ENCODE results near the gene BMF. TPM values are rescaled to one million over a fixed set of nuclear protein-coding genes. Genes with fewer than 3 reads are reported as not detected.

BMF gene
- total and polyA plus RNA-seq, 2 donors (not counting 3 experiments of a cell fraction or from before 2014, with no cell fraction given): 8.6 to 9.8 TPM

DNA sequence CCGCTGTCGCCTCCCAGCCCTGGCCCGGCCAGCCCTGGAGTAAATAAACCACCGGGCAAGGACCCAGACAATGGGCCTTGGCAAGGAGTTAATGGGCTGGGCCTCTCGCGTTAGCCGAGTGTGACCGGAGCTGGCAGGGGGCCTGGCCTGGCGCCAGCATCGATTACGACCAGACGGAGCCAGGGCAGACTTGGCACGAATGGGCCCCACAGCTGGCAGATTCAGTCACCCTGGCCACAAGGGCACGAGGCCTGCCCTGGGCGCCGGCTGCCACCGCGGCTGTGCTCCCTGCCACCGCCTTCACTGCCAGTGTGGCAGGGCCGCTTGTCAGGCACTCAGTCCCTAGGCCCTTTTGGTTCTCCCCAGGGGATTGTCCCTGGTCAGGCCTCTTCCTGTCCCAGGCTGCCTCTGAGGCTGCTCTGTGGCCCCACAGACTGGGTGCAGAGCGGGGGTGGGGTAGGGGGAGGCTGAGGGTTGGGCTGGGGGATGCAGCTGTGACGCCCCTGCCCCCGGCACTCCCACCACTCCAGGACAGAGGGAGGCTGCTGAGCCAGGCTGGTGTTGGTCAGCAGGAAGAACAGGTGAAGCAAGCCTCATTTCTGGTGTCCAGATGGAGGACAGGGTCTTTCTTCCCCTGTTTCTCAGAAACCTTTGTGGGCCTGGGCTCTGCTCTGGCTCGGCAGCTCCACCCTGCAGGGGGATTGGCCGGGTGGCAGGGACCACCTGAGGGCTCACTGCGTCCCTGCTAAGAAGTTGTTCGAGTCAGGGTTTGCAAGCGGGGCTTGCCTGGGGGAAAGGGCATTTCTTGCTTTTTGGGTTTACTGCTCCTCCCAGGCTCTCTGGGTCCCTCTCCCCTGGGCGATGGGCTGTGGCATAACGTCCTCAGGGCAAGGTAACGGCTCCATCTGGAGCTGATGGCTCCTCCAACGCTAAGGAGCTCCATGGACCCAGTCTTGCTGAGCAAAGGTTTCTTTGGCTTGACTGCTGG, 39.2 kb downstream of the BMF start:
- H3K9me3 ChIP-seq (replicated peaks; ENCODE audit: control insufficient read depth, insufficient read depth, low read length): no peaks in the 10 kb centered on the region
- H3K27me3 ChIP-seq (ENCODE audit: control insufficient read depth in 2 of 2, insufficient read depth in 2 of 2, low read length in 2 of 2): no peaks in the 10 kb centered on the region
- no peak overlapping the region for H3K9ac ChIP-seq (replicated peaks; ENCODE audit: extremely low read depth, insufficient read depth, low read length)
- H3K9me1 ChIP-seq (replicated peaks; ENCODE audit: control insufficient read depth, extremely low read depth, insufficient read depth, low read length): no peaks in the 10 kb centered on the region
- DNase-seq (ENCODE audit: low read depth, low spot score) (peak; percentile 88), FAIRE-seq (peak; percentile 90)
- H3K4me1 ChIP-seq (ENCODE audit: control insufficient read depth, extremely low read depth, insufficient read depth, low read length): peaks cover 19% of the 10 kb centered on the region
- H3K36me3 ChIP-seq (ENCODE audit: control insufficient read depth in 2 of 2, extremely low read depth in 1 of 2, insufficient read depth in 2 of 2, low read length in 2 of 2): no peaks in the 10 kb centered on the region
- intact Hi-C loops (cut with micrococcal nuclease): no loop called here
- no peaks in the 10 kb centered on the region for H3K79me2 ChIP-seq (ENCODE audit: control insufficient read depth, insufficient read depth, low read length)
- peak overlapping the region; percentile 64 for H2AFZ ChIP-seq (ENCODE audit: low read depth, low read length)
- dilution Hi-C loops (cut with MboI; ENCODE audit: extremely low pct_ligation_motif_present, low sequenced_read_pairs): no loop called here
- H3K4me2 ChIP-seq (ENCODE audit: insufficient read depth, low read length): no peak overlapping the region
- BruUV-seq (replicated peaks): no TSS peak
- no peaks in the 10 kb centered on the region for H4K20me1 ChIP-seq (replicated peaks; ENCODE audit: control insufficient read depth, extremely low read depth, insufficient read depth, low read length)
- H3K27ac ChIP-seq (ENCODE audit: insufficient read depth, low read depth, low read length): peak overlapping the region; percentile 25
- ChIA-PET CTCF (interaction anchor here (0.7 to 1.5 kb wide), 4 partner anchors 30 to 148 kb away, joined by 3 to 5 read pairs (median 3); no protein-coding TSS in a partner anchor), POLR2A (interaction anchor here (0.5 to 0.7 kb wide), 2 partner anchors 444 to 489 kb away, joined by 3 to 4 read pairs; no protein-coding TSS in a partner anchor)
- TF ChIP-seq JUN (IDR thresholded peaks at IDR 0.05; ENCODE audit: borderline replicate concordance, insufficient read depth, insufficient read length, low read depth) (no peak), POLR2AphosphoS5 (IDR thresholded peaks at IDR 0.05; ENCODE audit: insufficient read depth, low read depth, low read length) (peak; percentile 49)
- TF ChIP-seq, protein P1, sequence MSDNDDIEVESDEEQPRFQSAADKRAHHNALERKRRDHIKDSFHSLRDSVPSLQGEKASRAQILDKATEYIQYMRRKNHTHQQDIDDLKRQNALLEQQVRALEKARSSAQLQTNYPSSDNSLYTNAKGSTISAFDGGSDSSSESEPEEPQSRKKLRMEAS (IDR thresholded peaks at IDR 0.05; ENCODE audit: insufficient read depth, insufficient read length): no peak
- H3K4me3 ChIP-seq (replicated peaks in 1 of 3; ENCODE audit: insufficient read depth in 1 of 3, low read depth in 1 of 3, low read length in 3 of 3): no peak overlapping the region

DNA sequence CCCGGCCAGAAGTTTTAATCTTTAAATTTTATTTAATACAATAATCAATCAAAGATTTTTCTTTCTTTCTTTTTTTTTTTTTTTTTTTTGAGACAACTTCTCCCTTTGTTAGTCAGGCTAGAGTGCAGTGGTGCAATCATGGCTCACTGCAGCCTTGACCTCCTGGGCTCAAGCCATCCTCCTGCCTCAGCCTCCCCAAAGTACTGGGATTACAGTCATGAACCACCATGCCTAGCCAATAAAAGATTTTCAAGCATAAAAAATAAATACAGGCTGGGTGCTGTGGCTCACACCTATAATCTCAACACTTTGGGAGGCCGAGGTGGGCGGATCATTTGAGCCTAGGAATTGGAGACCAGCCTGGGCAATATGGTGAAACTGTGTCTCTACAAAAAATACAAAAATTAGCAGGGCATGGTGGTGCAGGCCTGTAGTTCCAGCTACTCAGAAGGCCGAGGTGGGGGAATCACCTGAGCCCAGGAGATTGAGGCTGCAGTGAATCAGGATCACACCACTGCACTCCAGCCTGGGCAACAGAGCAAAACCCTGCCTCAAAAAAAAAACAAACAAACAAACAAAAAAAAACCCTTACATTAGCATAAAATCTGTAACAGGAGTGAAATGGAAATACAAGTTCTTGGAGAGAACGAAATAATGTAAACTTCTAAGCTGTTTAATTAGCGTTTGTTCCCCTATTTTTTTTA, 40.6 kb downstream of the BMF start:
- Histone ChIP-seq H3K9ac (replicated peaks; ENCODE audit: extremely low read depth, insufficient read depth, low read length) (no peak overlapping the region), H3K4me3 (replicated peaks in 1 of 3; ENCODE audit: insufficient read depth in 1 of 3, low read depth in 1 of 3, low read length in 3 of 3) (no peak overlapping the region), H3K27ac (ENCODE audit: insufficient read depth, low read depth, low read length) (no peak overlapping the region), H3K4me1 (ENCODE audit: control insufficient read depth, extremely low read depth, insufficient read depth, low read length) (peaks cover 29% of the 10 kb centered on the region), H4K20me1 (replicated peaks; ENCODE audit: control insufficient read depth, extremely low read depth, insufficient read depth, low read length) (no peaks in the 10 kb centered on the region), H2AFZ (ENCODE audit: low read depth, low read length) (no peak overlapping the region), H3K9me1 (replicated peaks; ENCODE audit: control insufficient read depth, extremely low read depth, insufficient read depth, low read length) (no peaks in the 10 kb centered on the region), H3K9me3 (replicated peaks; ENCODE audit: control insufficient read depth, insufficient read depth, low read length) (no peaks in the 10 kb centered on the region), H3K27me3 (ENCODE audit: control insufficient read depth in 2 of 2, insufficient read depth in 2 of 2, low read length in 2 of 2) (no peaks in the 10 kb centered on the region), H3K4me2 (ENCODE audit: insufficient read depth, low read length) (no peak overlapping the region), H3K36me3 (ENCODE audit: control insufficient read depth in 2 of 2, extremely low read depth in 1 of 2, insufficient read depth in 2 of 2, low read length in 2 of 2) (no peaks in the 10 kb centered on the region), H3K79me2 (ENCODE audit: control insufficient read depth, insufficient read depth, low read length) (no peaks in the 10 kb centered on the region)
- no TSS peak for BruUV-seq (replicated peaks)
- TF ChIP-seq, protein P2, sequence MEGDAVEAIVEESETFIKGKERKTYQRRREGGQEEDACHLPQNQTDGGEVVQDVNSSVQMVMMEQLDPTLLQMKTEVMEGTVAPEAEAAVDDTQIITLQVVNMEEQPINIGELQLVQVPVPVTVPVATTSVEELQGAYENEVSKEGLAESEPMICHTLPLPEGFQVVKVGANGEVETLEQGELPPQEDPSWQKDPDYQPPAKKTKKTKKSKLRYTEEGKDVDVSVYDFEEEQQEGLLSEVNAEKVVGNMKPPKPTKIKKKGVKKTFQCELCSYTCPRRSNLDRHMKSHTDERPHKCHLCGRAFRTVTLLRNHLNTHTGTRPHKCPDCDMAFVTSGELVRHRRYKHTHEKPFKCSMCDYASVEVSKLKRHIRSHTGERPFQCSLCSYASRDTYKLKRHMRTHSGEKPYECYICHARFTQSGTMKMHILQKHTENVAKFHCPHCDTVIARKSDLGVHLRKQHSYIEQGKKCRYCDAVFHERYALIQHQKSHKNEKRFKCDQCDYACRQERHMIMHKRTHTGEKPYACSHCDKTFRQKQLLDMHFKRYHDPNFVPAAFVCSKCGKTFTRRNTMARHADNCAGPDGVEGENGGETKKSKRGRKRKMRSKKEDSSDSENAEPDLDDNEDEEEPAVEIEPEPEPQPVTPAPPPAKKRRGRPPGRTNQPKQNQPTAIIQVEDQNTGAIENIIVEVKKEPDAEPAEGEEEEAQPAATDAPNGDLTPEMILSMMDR (IDR thresholded peaks at IDR 0.05; ENCODE audit: extremely low read depth in 1 of 2, insufficient read depth in 1 of 2, low read depth in 1 of 2, low read length in 2 of 2): no peak
- TF ChIP-seq EZH2 (IDR thresholded peaks at IDR 0.05; ENCODE audit: borderline replicate concordance, low read depth, low read length, severe bottlenecking) (no peak), POLR2A (IDR thresholded peaks at IDR 0.05; ENCODE audit: low read depth, low read length) (no peak), POLR2AphosphoS5 (IDR thresholded peaks at IDR 0.05; ENCODE audit: insufficient read depth, low read depth, low read length) (no peak), JUN (IDR thresholded peaks at IDR 0.05; ENCODE audit: borderline replicate concordance, insufficient read depth, insufficient read length, low read depth) (no peak), GATA2 (IDR thresholded peaks at IDR 0.05; ENCODE audit: insufficient read depth, insufficient read length, low read depth, low read length) (no peak)
- TF ChIP-seq, protein P1 (IDR thresholded peaks at IDR 0.05; ENCODE audit: insufficient read depth, insufficient read length): no peak
- DNase-seq (ENCODE audit: low read depth, low spot score): no peak
- ChIA-PET POLR2A (no interaction called here), CTCF (interaction anchor here (0.7 to 1.3 kb wide), 2 partner anchors 32 to 374 kb away, joined by 3 read pairs; no protein-coding TSS in a partner anchor)
- dilution Hi-C loops (cut with MboI; ENCODE audit: extremely low pct_ligation_motif_present, low sequenced_read_pairs) (no loop called here), intact Hi-C loops (cut with micrococcal nuclease) (no loop called here)
- FAIRE-seq: peak; percentile 37

Measured in endothelial cell of umbilical vein (primary cell).